Measurements from ENCODE around the gene ACOX1. TPM values are rescaled to one million over a fixed set of nuclear protein-coding genes. Genes with fewer than 3 reads are reported as not detected.

Gene ACOX1
- total and polyA plus RNA-seq, 2 of the 13 experiments (the other 11 are each of a cell fraction or from before 2014, with no cell fraction given) = 86.4 to 120 TPM

- Histone ChIP-seq H3K79me2 (ENCODE audit: insufficient read depth, low read length) (peaks cover 33% of the 10 kb centered on the region), H3K4me1 (ENCODE audit: insufficient read depth, low read length) (peaks cover 78% of the 10 kb centered on the region), H3K27me3 (ENCODE audit: control insufficient read depth in 1 of 2, insufficient read depth in 2 of 2, low read length in 2 of 2) (no peaks in the 10 kb centered on the region; a peak in 1 of 5 replicates), H3K4me2 (ENCODE audit: low read depth, low read length) (peak overlapping the region; percentile 87), H4K20me1 (ENCODE audit: insufficient read depth, low read length) (no peaks in the 10 kb centered on the region), H3K9ac (ENCODE audit: insufficient read depth, low read depth, low read length) (peak overlapping the region; percentile 91), H3K27ac (ENCODE audit: extremely low read length, insufficient read depth, low read length) (peak overlapping the region; percentile 99), H3K9me3 (ENCODE audit: low read length) (no peaks in the 10 kb centered on the region), H3K36me3 (replicated peaks in 1 of 2; ENCODE audit: control insufficient read depth in 1 of 2, insufficient read depth in 2 of 2, low read length in 2 of 2) (peaks cover 1 to 3% of the 10 kb centered on the region in 2 experiments; a peak in 2 of 5 replicates), H3K4me3 (replicated peaks in 1 of 3; ENCODE audit: insufficient read depth in 1 of 3, low read depth in 2 of 3, low read length in 3 of 3) (peak overlapping the region; percentile 74 to 98 (median 93)), H2AFZ (ENCODE audit: low read length) (no peak overlapping the region)
- BruUV-seq (replicated peaks) = TSS peak; percentile 49
- ChIA-PET CTCF (ENCODE audit: low intra/inter-chr PET ratio, low total read pairs) (no interaction called here), POLR2A (interaction anchor here (1.0 to 11.5 kb wide), 3 partner anchors 19 to 104 kb away, joined by 3 to 481 read pairs (median 4); partner anchors contain the start of gene CDK3)
- ATAC-seq (no peak), FAIRE-seq (no peak), DNase-seq (ENCODE audit: low spot score) (no peak)
- intact Hi-C loops (cut with micrococcal nuclease; ENCODE audit: unreplicated experiment) (no loop called here), in situ Hi-C loops (cut with HindIII; ENCODE audit: extremely low pct_ligation_motif_present, low pct_unique_long_range_greater_than_20kb) (no loop called here)
- 66% methylated on average over 18 of the region's 18 CpGs for WGBS (ENCODE audit: low lambda C conversion rate)
- TF ChIP-seq DRAP1 (CRISPR knock-in tag; IDR thresholded peaks at IDR 0.05) (0 out of 2 replicates have a peak, but pooled peaks have one; percentile 11), ZBTB38 (CRISPR knock-in tag; IDR thresholded peaks at IDR 0.05) (peak; percentile 61), NR1H2 (CRISPR knock-in tag; IDR thresholded peaks at IDR 0.05; ENCODE audit: borderline replicate concordance, low read depth) (no peak), XBP1 (CRISPR knock-in tag; IDR thresholded peaks at IDR 0.05) (no peak), ZMYM3 (CRISPR knock-in tag; IDR thresholded peaks at IDR 0.05) (peak; percentile 7; the same call in 1 of the 2 replicates), THAP8 (CRISPR knock-in tag; IDR thresholded peaks at IDR 0.05; ENCODE audit: borderline replicate concordance) (0 out of 2 replicates have a peak, but pooled peaks have one; percentile 57), JARID2 (CRISPR knock-in tag; IDR thresholded peaks at IDR 0.05; ENCODE audit: insufficient replicate concordance) (peak; percentile 23), FOXK2 (IDR thresholded peaks at IDR 0.05) (no peak), ZNF770 (CRISPR knock-in tag; IDR thresholded peaks at IDR 0.05) (0 out of 2 replicates have a peak, but pooled peaks have one; percentile 53), ZBTB33 (CRISPR knock-in tag; IDR thresholded peaks at IDR 0.05) (peak; percentile 69), ZSCAN21 (CRISPR knock-in tag; IDR thresholded peaks at IDR 0.05; ENCODE audit: borderline replicate concordance) (0 out of 2 replicates have a peak, but pooled peaks have one; percentile 1), ZNF607 (CRISPR knock-in tag; IDR thresholded peaks at IDR 0.05; ENCODE audit: borderline replicate concordance) (0 out of 2 replicates have a peak, but pooled peaks have one; percentile 30), ZC3H4 (CRISPR knock-in tag; IDR thresholded peaks at IDR 0.05; ENCODE audit: borderline replicate concordance) (peak; percentile 89; the same call in 1 of the 2 replicates), ZNF572 (CRISPR knock-in tag; IDR thresholded peaks at IDR 0.05) (0 out of 2 replicates have a peak, but pooled peaks have one; percentile 38), SAP130 (CRISPR knock-in tag; IDR thresholded peaks at IDR 0.05; ENCODE audit: low read depth) (0 out of 2 replicates have a peak, but pooled peaks have one; percentile 13), ZNF121 (CRISPR knock-in tag; IDR thresholded peaks at IDR 0.05) (peak; percentile 99), HCFC1 (IDR thresholded peaks at IDR 0.05; ENCODE audit: low read depth, low read length) (no peak), KDM2A (CRISPR knock-in tag; IDR thresholded peaks at IDR 0.05; ENCODE audit: borderline replicate concordance, low read depth) (0 out of 2 replicates have a peak, but pooled peaks have one; percentile 24), PHB2 (IDR thresholded peaks at IDR 0.05; ENCODE audit: partially characterized antibody) (no peak)
Measured at GRCh38 chr17:75980188-75981018, 1.4 kb upstream of the ACOX1 start.
